K562 (cell line): Measurements from ENCODE around the gene SIRPG. TPM values are rescaled to one million over a fixed set of nuclear protein-coding genes. Genes with fewer than 3 reads are reported as not detected.

ENCODE experiments used
- ATAC-seq: fragments of 200-7000 bp; cut with Tn5 transposase; 3 replicates; pipeline ENCODE4 v1.9.1; 2020; ENCODE audit warnings: moderate library complexity
- BruUV-seq: library from RNA; stranded (reverse); fragments of 400-500 nt; replicated peaks from 2 replicates; lab custom pipeline; 2021; lab: Mats Ljungman, UMichigan
- CTCF ChIA-PET: fragments of 300-600 bp; formaldehyde crosslinking; extraction: SDS; loops from one replicate; lab custom pipeline; 2021; ENCODE audit warnings: low intra/inter-chr PET ratio; lab: Yijun Ruan, JAX
- POLR2A ChIA-PET: fragments of 300-600, 350-650 bp; sonication (Branson Sonifier 250); formaldehyde crosslinking; extraction: SDS; loops from one replicate; lab custom pipeline; 2021; ENCODE audit warnings: antibody characterized with exemption, inconsistent platforms; lab: Yijun Ruan, JAX
- DNase-seq, 4 experiments: peaks; one replicate each; pipeline versions ENCODE4 v3.0.0 to v3.0.0-alpha.2; 2011 to 2018; ENCODE audit warnings: low spot score in 3 of 4, mixed read lengths in 3 of 4; ENCODE audit errors: extremely low read depth in 1 of 4
- FAIRE-seq: peaks from 2 replicates; lab custom pipeline; 2011; peaks lifted over from hg19 to GRCh38; lab: Jason Lieb, UNC
- H2AFZ ChIP-seq: 2 replicates; pipeline ENCODE4 v1.6.0; 2011; ENCODE audit warnings: low read depth, low read length, control low read depth, inconsistent platforms
- H3K27ac ChIP-seq: fragments of 200-600 bp; 3 replicates; pipeline ENCODE4 v1.8.0; 2011; ENCODE audit warnings: low read depth, mild to moderate bottlenecking, control low read depth, inconsistent platforms, low read length, moderate library complexity, mixed read lengths; ENCODE audit errors: extremely low read depth
- H3K27me3 ChIP-seq, 2 experiments: fragments of 300-600 bp in 1 of 2; 2 replicates in 1 of 2; 3 replicates in 1 of 2; pipeline versions ENCODE4 v1.6.0 to v1.8.0; 2011; ENCODE audit warnings: inconsistent platforms in 2 of 2, low read length in 2 of 2, mild to moderate bottlenecking in 1 of 2, mixed read lengths in 1 of 2, moderate library complexity in 1 of 2; ENCODE audit not compliant: control insufficient read depth in 2 of 2, insufficient read depth in 2 of 2
- H3K36me3 ChIP-seq: fragments of 300-600 bp; 3 replicates; pipeline ENCODE4 v1.8.0; 2011; ENCODE audit warnings: mild to moderate bottlenecking, low read length, inconsistent platforms; ENCODE audit not compliant: control insufficient read depth, insufficient read depth
- H3K4me1 ChIP-seq, 2 experiments: fragments of 200-600 bp in 1 of 2; replicated peaks in 1 of 2; 2 replicates in 1 of 2; 3 replicates in 1 of 2; pipeline versions ENCODE4 v1.5.1 to v1.8.0; 2011; ENCODE audit warnings: inconsistent platforms in 2 of 2, low read length in 2 of 2, mild to moderate bottlenecking in 1 of 2, mixed read lengths in 1 of 2, moderate library complexity in 1 of 2; ENCODE audit not compliant: control insufficient read depth in 2 of 2, insufficient read depth in 2 of 2
- H3K4me2 ChIP-seq: 2 replicates; pipeline ENCODE4 v1.6.1; 2011; ENCODE audit warnings: low read length, control low read depth, inconsistent platforms, mixed read lengths; ENCODE audit not compliant: insufficient read depth
- H3K4me3 ChIP-seq: fragments of 200-600 bp; sonication (generic), shearing (Covaris generic); 2 replicates; pipeline ENCODE4 v1.5.1; 2016; ENCODE audit warnings: control low read depth, inconsistent platforms
- H3K79me2 ChIP-seq: fragments of 200-600 bp; 3 replicates; pipeline ENCODE4 v1.8.0; 2011; ENCODE audit warnings: low read length, inconsistent platforms; ENCODE audit not compliant: control insufficient read depth, insufficient read depth
- H3K9ac ChIP-seq, 2 experiments: 2 replicates each; pipeline versions ENCODE4 v1.6.0 to v1.6.1; 2011; ENCODE audit warnings: low read depth in 2 of 2, low read length in 2 of 2, control low read depth in 1 of 2, inconsistent platforms in 1 of 2, mild to moderate bottlenecking in 1 of 2, mixed read lengths in 1 of 2; ENCODE audit not compliant: insufficient read depth in 1 of 2
- H3K9me1 ChIP-seq: one replicate; pipeline ENCODE4 v1.6.0; 2011; ENCODE audit warnings: inconsistent platforms, mild to moderate bottlenecking, low read length, moderate library complexity; ENCODE audit not compliant: control insufficient read depth, insufficient read depth
- H3K9me3 ChIP-seq: replicated peaks from 2 replicates; pipeline ENCODE4 v1.5.1; 2011; ENCODE audit warnings: low read depth, low read length, inconsistent platforms; ENCODE audit not compliant: control insufficient read depth, insufficient read depth
- H4K20me1 ChIP-seq: replicated peaks from 2 replicates; pipeline ENCODE4 v1.6.1; 2011; ENCODE audit warnings: low read length, inconsistent platforms, mixed read lengths; ENCODE audit not compliant: control insufficient read depth, insufficient read depth
- CREB3 ChIP-seq: fragments of 450-650 bp; conservative IDR thresholded peaks from 2 replicates; pipeline ENCODE4 v1.6.1; 2016; ENCODE audit warnings: missing genetic modification characterization, low read depth, mild to moderate bottlenecking, missing compliant biosample characterization, moderate library complexity
- ELK3 ChIP-seq: fragments of 450-650 bp; formaldehyde crosslinking; IDR thresholded peaks from 2 replicates; pipeline ENCODE4 v1.4.0; 2020; ENCODE audit warnings: mild to moderate bottlenecking
- FOXK1 ChIP-seq: sonication (generic); formaldehyde crosslinking; IDR thresholded peaks from 2 replicates; pipeline ENCODE4 v1.8.0; 2022; ENCODE audit warnings: missing genetic modification reagents, mild to moderate bottlenecking, borderline replicate concordance
- HCFC1 ChIP-seq: IDR thresholded peaks from 2 replicates; pipeline ENCODE4 v1.6.1; 2012; ENCODE audit warnings: low read depth, low read length, improper control_type of control experiment
- HDAC2 ChIP-seq: fragments of 450-650 bp; IDR thresholded peaks from 2 replicates; pipeline ENCODE4 v1.6.1; 2016; ENCODE audit warnings: mild to moderate bottlenecking
- HNRNPUL1 ChIP-seq: fragments of 200-400 bp; formaldehyde crosslinking; IDR thresholded peaks from 2 replicates; pipeline ENCODE4 v1.6.1; 2017; ENCODE audit warnings: low read length
- LARP7 ChIP-seq: fragments of 450-650 bp; IDR thresholded peaks from 2 replicates; pipeline ENCODE4 v1.6.1; 2016
- MTA1 ChIP-seq: fragments of 450-650 bp; IDR thresholded peaks from 2 replicates; pipeline ENCODE4 v1.6.1; 2017; ENCODE audit warnings: borderline replicate concordance
- NR2C2 ChIP-seq, 2 experiments: fragments of 200-800 bp in 1 of 2; sonication (Bioruptor generic) in 1 of 2; sonication (generic) in 1 of 2; formaldehyde crosslinking in 1 of 2; IDR thresholded peaks; 2 replicates each; pipeline versions ENCODE4 v1.6.1 to v1.8.0; 2016 to 2022; ENCODE audit warnings: mild to moderate bottlenecking in 1 of 2, missing compliant biosample characterization in 1 of 2, missing genetic modification characterization in 1 of 2, missing genetic modification reagents in 1 of 2
- PCBP2 ChIP-seq: fragments of 200-400 bp; formaldehyde crosslinking; IDR thresholded peaks from 2 replicates; pipeline ENCODE4 v1.6.1; 2018; ENCODE audit warnings: low read length, low read depth, mild to moderate bottlenecking, moderate library complexity; ENCODE audit not compliant: poor library complexity, severe bottlenecking
- POLR2A ChIP-seq: fragments of 450-650 bp; conservative IDR thresholded peaks from 2 replicates; pipeline ENCODE4 v1.6.1; 2016
- POLR3G ChIP-seq: IDR thresholded peaks from 2 replicates; pipeline ENCODE4 v1.6.1; 2011; ENCODE audit not compliant: insufficient read length, insufficient replicate concordance; ENCODE audit errors: extremely low read depth
- RB1 ChIP-seq: fragments of 450-650 bp; IDR thresholded peaks from 2 replicates; pipeline ENCODE4 v1.6.1; 2017; ENCODE audit warnings: low read depth, mild to moderate bottlenecking
- SETDB1 ChIP-seq: IDR thresholded peaks from one replicate; pipeline ENCODE4 v1.6.1; 2012; ENCODE audit warnings: low read length, control low read depth, inconsistent platforms
- THRAP3 ChIP-seq: fragments of 450-650 bp; IDR thresholded peaks from 2 replicates; pipeline ENCODE4 v1.6.1; 2016; ENCODE audit warnings: mild to moderate bottlenecking, inconsistent platforms, borderline replicate concordance
- YY1 ChIP-seq, 3 experiments: IDR thresholded peaks; 2 replicates each; pipeline ENCODE4 v1.6.1; 2011; ENCODE audit warnings: low read length in 2 of 3, mild to moderate bottlenecking in 2 of 3, moderate library complexity in 2 of 3, borderline replicate concordance in 1 of 3, control low read depth in 1 of 3, low read depth in 1 of 3; ENCODE audit not compliant: insufficient read depth in 3 of 3, insufficient replicate concordance in 2 of 3, control insufficient read depth in 1 of 3, insufficient read length in 1 of 3; ENCODE audit errors: extremely low read depth in 1 of 3
- ZFPM2 ChIP-seq: fragments of 250-450 bp; sonication (Bioruptor Pico); IDR thresholded peaks from 2 replicates; pipeline ENCODE4 v1.5.1; 2022; ENCODE audit warnings: mild to moderate bottlenecking
- ZKSCAN3 ChIP-seq: fragments of 250-450 bp; sonication (Bioruptor Pico); IDR thresholded peaks from 2 replicates; pipeline ENCODE4 v1.4.0; 2020
- ZNF133 ChIP-seq: fragments of 250-450 bp; sonication (Bioruptor Pico); IDR thresholded peaks from 2 replicates; pipeline ENCODE4 v1.4.0; 2020; ENCODE audit warnings: mild to moderate bottlenecking
- ZNF551 ChIP-seq: fragments of 250-450 bp; sonication (Bioruptor Pico); IDR thresholded peaks from 2 replicates; pipeline ENCODE4 v1.5.0; 2021; ENCODE audit warnings: mild to moderate bottlenecking, moderate library complexity
- WGBS: fragments of 100-300 bp; shearing (Covaris generic); methylation state at CpG from one replicate; pipeline ENCODE4 v1.1.6; 2016; ENCODE audit warnings: low coverage, mixed read lengths; ENCODE audit not compliant: insufficient coverage; ENCODE audit errors: missing lambda C conversion rate; 5-methylcytosine and 5-hydroxymethylcytosine counted together
- in situ Hi-C: fragments of 300-500 bp; cut with MboI; formaldehyde crosslinking; loops from 4 replicates; pipeline ENCODE4 v1.15.0; 2018; ENCODE audit warnings: inconsistent platforms, mixed read lengths
- intact Hi-C: fragments of 100-400 bp; cut with micrococcal nuclease; formaldehyde crosslinking; loops from 2 replicates; pipeline ENCODE4 v1.14.2; 2022
- polyA plus RNA-seq, 8 experiments: library from polyadenylated mRNA; depleted of rRNA in 4 of 8; stranded (reverse) in 5 of 8; unstranded in 3 of 8; fragments of >200 nt; fragmentation: Nextera tagmentation in 2 of 8; fragmentation: Illumina TruSeq in 1 of 8; extraction: Ambion mirVana in 2 of 8; extraction: Trizol in 1 of 8; gene quantifications; 2 replicates each; pipeline versions ENCODE4 v1.2.1 to v1.2.3, GENCODE V29; 2011 to 2014; ENCODE audit warnings: inconsistent platforms in 1 of 8, missing spikeins in 1 of 8
- total RNA-seq, 7 experiments: library from RNA; depleted of rRNA in 6 of 7; stranded (reverse); fragments of >200 nt in 6 of 7; fragmentation: Illumina TruSeq in 2 of 7; extraction: Trizol in 2 of 7; gene quantifications; 2 replicates each; pipeline versions ENCODE4 v1.2.1 to v1.2.3, GENCODE V29; 2011 to 2021; ENCODE audit warnings: low replicate concordance in 1 of 7

The SIRPG gene
- total and polyA plus RNA-seq, 9 of the 15 experiments (the other 6 are each of a cell fraction or from before 2014, with no cell fraction given), result not detected

GRCh38 chr20:1694672-1695071, 37.1 kb upstream of the SIRPG start:
- H3K4me2 ChIP-seq, result no peak overlapping the region
- H3K27me3 ChIP-seq, result no peaks in the 10 kb centered on the region
- BruUV-seq, result no TSS peak
- H3K36me3 ChIP-seq, result no peaks in the 10 kb centered on the region
- H3K9me3 ChIP-seq, result no peaks in the 10 kb centered on the region
- in situ Hi-C loops, result no loop called here
- ChIA-PET POLR2A (no interaction called here), CTCF (no interaction called here)
- no peaks in the 10 kb centered on the region for H4K20me1 ChIP-seq
- intact Hi-C loops, result no loop called here
- H3K4me1 ChIP-seq, result no peaks in the 10 kb centered on the region
- FAIRE-seq (no peak), DNase-seq (no peak), ATAC-seq (no peak)
- H2AFZ ChIP-seq, result no peak overlapping the region
- H3K27ac ChIP-seq, result no peak overlapping the region
- WGBS, result 0% methylated on average over 3 of the region's 3 CpGs
- no peaks in the 10 kb centered on the region for H3K79me2 ChIP-seq
- TF ChIP-seq HDAC2 (no peak), THRAP3 (no peak), ZNF551 (CRISPR knock-in tag) (no peak), YY1 (IDR thresholded peaks at IDR 0.05; ENCODE audit: borderline replicate concordance in 1 of 3, control insufficient read depth in 1 of 3, extremely low read depth in 1 of 3, insufficient read depth in 3 of 3, insufficient read length in 1 of 3, insufficient replicate concordance in 2 of 3, low read depth in 1 of 3, low read length in 2 of 3) (no peak), ZFPM2 (no peak), NR2C2 (CRISPR knock-in tag; IDR thresholded peaks at IDR 0.05) (no peak), NR2C2 (tag; IDR thresholded peaks at IDR 0.05) (no peak), PCBP2 (no peak), SETDB1 (no peak), ELK3 (CRISPR knock-in tag) (no peak), ZKSCAN3 (CRISPR knock-in tag) (no peak), HCFC1 (no peak), HNRNPUL1 (no peak), LARP7 (no peak), ZNF133 (CRISPR knock-in tag) (no peak), FOXK1 (CRISPR knock-in tag) (no peak), POLR3G (no peak), RB1 (no peak), MTA1 (no peak), POLR2A (no peak), CREB3 (no peak)
- no peak overlapping the region for H3K9ac ChIP-seq
- H3K4me3 ChIP-seq, result no peak overlapping the region
- no peaks in the 10 kb centered on the region for H3K9me1 ChIP-seq
